HFFc6 (cell line): ENCODE measurements around the gene HLX. TPM values are rescaled to one million over a fixed set of nuclear protein-coding genes. Genes with fewer than 3 reads are reported as not detected.
A peak's percentile ranks its signal among the peaks of the same experiment; 100 is the strongest.

Experiments used
- DNase-seq: peaks from one replicate; pipeline ENCODE4 v3.0.0-alpha.2; 2018
- H3K27ac Mint-ChIP-seq: 2 replicates; pipeline ENCODE4 v1.8.0; 2020; ENCODE audit warnings: mild to moderate bottlenecking, mixed read lengths
- H3K27me3 Mint-ChIP-seq: 2 replicates; pipeline ENCODE4 v1.8.0; 2021; ENCODE audit warnings: mild to moderate bottlenecking, moderate library complexity, mixed read lengths; ENCODE audit not compliant: insufficient read depth
- H3K36me3 Mint-ChIP-seq: 2 replicates; pipeline ENCODE4 v1.8.0; 2021; ENCODE audit warnings: low read depth, mixed read lengths
- H3K4me1 Mint-ChIP-seq: 2 replicates; pipeline ENCODE4 v1.8.0; 2020; ENCODE audit warnings: low read depth, mixed read lengths
- H3K4me3 Mint-ChIP-seq: 2 replicates; pipeline ENCODE4 v1.8.0; 2020; ENCODE audit warnings: mild to moderate bottlenecking, moderate library complexity, mixed read lengths
- H3K9me3 Mint-ChIP-seq: 2 replicates; pipeline ENCODE4 v1.8.0; 2020; ENCODE audit warnings: mild to moderate bottlenecking, mixed read lengths
- total RNA-seq, 6 experiments: library from RNA; stranded (reverse); fragmentation: NEBNext Ultra II Directional; extraction: Animal tissue kit (Norgen Biotek cat#: 25700); gene quantifications; 2 replicates in 1 of 6; 3 replicates in 5 of 6; pipeline ENCODE4 v1.2.3, GENCODE V29; 2021
- TF ChIP-seq, protein P1 (sequence below): fragments of 200-600 bp; sonication (generic); IDR thresholded peaks from 2 replicates; pipeline ENCODE4 v1.5.0; 2021; ENCODE audit warnings: antibody characterized with exemption, mild to moderate bottlenecking

HLX gene
- total RNA-seq, 6 experiments from 2014 or later = 9.9 to 14.3 (median 11.3) TPM

DNA sequence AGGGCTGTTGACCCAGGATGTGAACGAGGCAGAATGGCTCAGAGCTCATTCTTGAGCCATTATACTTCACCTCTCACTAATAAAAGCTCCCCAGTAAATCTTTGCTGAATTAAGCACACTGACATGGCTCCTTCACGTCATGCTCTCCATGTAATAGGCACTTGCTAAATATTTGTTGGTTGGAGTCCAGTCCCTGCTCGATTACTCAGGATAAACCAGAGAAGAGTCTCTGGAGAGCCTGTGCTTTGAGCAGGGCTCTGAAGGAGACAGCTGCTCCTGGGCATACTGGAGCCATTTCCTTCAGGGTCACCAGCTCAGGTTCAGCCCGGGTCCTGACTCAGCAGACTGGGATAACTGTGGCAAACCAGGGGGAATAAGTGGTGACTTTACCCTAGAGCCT lies 46.9 kb downstream of the HLX start:
- Mint-ChIP-seq H3K9me3 (no peaks in the 10 kb centered on the region), H3K27me3 (no peaks in the 10 kb centered on the region), H3K27ac (peak overlapping the region; percentile 78)

DNA sequence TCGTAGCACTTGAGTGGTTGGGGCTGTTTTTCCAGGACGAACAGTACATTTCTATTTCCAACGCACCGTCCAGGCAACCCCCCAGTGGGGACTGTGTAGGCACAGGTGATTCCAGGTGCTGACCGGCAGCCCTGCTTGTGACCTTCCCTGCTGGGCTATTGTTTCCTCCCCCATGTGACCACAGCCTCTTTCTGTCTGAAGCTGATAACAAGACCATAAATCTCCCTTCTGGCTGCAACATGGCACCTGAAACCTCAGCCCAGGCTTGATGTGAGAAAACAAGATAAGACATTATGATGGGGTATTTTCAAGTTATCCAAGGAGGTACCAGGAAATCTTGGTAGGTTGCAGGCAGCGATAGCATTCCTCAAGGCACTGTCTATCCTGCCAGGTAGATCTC lies 48.2 kb downstream of the HLX start:
- Mint-ChIP-seq H3K4me1 (peaks cover 41% of the 10 kb centered on the region), H3K4me3 (no peak overlapping the region), H3K27me3 (no peaks in the 10 kb centered on the region), H3K9me3 (no peaks in the 10 kb centered on the region), H3K36me3 (no peaks in the 10 kb centered on the region), H3K27ac (no peak overlapping the region)
- TF ChIP-seq, protein P1, sequence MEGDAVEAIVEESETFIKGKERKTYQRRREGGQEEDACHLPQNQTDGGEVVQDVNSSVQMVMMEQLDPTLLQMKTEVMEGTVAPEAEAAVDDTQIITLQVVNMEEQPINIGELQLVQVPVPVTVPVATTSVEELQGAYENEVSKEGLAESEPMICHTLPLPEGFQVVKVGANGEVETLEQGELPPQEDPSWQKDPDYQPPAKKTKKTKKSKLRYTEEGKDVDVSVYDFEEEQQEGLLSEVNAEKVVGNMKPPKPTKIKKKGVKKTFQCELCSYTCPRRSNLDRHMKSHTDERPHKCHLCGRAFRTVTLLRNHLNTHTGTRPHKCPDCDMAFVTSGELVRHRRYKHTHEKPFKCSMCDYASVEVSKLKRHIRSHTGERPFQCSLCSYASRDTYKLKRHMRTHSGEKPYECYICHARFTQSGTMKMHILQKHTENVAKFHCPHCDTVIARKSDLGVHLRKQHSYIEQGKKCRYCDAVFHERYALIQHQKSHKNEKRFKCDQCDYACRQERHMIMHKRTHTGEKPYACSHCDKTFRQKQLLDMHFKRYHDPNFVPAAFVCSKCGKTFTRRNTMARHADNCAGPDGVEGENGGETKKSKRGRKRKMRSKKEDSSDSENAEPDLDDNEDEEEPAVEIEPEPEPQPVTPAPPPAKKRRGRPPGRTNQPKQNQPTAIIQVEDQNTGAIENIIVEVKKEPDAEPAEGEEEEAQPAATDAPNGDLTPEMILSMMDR = no peak
- no peak for DNase-seq

More for the DNA sequence above, 46.9 kb downstream of the HLX start:
- H3K4me1 Mint-ChIP-seq = peaks cover 41% of the 10 kb centered on the region
- TF ChIP-seq, protein P1 = no peak
- H3K36me3 Mint-ChIP-seq = no peaks in the 10 kb centered on the region
- DNase-seq = peak; percentile 82
- peak overlapping the region; percentile 8; the same call in 1 of the 2 replicates for H3K4me3 Mint-ChIP-seq

DNA sequence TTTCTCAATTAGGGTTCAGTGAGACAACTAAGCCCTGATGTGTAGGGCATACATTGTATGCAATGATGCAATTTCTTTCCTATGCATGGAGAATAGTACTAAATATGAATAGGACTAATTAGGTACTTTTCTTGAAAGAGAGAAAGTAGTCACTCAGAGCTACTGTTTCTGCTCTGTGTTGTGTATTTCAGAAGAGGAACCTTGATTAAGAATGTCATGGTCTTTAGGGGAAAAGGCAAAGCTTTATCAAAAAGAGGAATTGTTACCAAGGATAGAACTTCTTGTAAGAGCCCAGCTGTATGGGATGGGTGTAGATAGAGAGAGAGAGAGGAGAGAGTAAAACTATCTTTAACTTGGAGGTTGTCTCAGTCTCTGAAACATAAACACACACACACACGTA lies 49.1 kb downstream of the HLX start:
- H3K27me3 Mint-ChIP-seq = no peaks in the 10 kb centered on the region
- TF ChIP-seq, protein P1 = no peak
- no peak for DNase-seq
- no peak overlapping the region for H3K27ac Mint-ChIP-seq
- no peaks in the 10 kb centered on the region for H3K9me3 Mint-ChIP-seq
- H3K4me3 Mint-ChIP-seq = no peak overlapping the region
- H3K4me1 Mint-ChIP-seq = peaks cover 41% of the 10 kb centered on the region
- no peaks in the 10 kb centered on the region for H3K36me3 Mint-ChIP-seq

DNA sequence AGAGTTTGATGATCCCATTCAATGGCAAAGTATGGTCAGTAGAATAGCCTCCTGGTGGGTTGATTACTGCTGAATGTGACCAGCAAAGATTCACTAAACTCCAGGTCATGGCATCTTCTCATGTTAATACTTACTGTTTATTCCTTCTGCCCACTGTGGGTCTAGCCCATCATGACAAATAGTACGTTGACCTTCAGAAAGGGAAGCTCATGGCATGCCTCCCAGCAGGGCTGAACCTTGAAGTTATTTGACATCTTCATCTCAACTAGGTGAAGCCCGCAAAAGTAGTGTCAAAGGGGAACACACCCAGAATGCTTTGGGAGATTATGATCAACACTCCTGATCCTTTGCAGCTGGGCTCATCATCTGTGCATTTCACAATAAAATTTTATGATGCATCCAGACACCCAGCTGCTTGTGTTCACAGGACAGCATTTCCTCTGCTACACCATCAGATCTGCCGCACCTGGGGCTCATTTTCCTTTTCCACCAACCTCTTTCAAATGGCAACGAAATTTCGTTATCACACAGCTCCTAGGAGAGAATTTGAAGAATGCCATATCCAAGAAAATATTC lies 49.6 kb downstream of the HLX start:
- TF ChIP-seq, protein P1 = no peak
- H3K36me3 Mint-ChIP-seq = no peaks in the 10 kb centered on the region
- H3K4me3 Mint-ChIP-seq = no peak overlapping the region
- H3K9me3 Mint-ChIP-seq = no peaks in the 10 kb centered on the region
- no peak for DNase-seq
- no peak overlapping the region for H3K27ac Mint-ChIP-seq
- peaks cover 41% of the 10 kb centered on the region for H3K4me1 Mint-ChIP-seq
- H3K27me3 Mint-ChIP-seq = no peaks in the 10 kb centered on the region

DNA sequence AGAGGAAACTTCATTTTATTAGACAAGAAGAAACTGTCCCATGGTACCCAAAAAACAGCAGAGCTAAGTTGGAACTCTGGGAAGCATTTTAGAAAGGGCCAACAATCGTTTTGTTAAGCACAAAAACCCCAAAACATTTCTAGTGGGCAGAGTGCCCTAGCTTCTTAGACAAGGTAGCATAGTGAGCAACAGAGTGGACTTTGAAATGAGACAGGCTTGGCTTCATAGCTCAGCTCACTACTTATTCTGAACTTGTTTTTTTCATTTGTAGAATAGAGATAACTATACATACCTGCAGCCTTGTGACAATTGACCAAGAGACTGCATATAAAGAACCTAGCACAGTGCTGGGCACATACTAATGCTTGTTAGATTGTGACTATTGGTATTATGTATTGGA lies 50.1 kb downstream of the HLX start:
- Mint-ChIP-seq H3K36me3 (no peaks in the 10 kb centered on the region), H3K4me3 (no peak overlapping the region), H3K9me3 (no peaks in the 10 kb centered on the region), H3K27me3 (no peaks in the 10 kb centered on the region), H3K27ac (no peak overlapping the region), H3K4me1 (peaks cover 38% of the 10 kb centered on the region)
- TF ChIP-seq, protein P1 = no peak
- no peak for DNase-seq

Other genes starting within 250 kb of the HLX start
- gene C1orf115, start 189.1 kb upstream of the HLX start, total RNA-seq = under 1 TPM; 0.08 to 0.50 (median 0.19) TPM
- gene MTARC2, start 131.1 kb upstream of the HLX start, total RNA-seq = 1 to 10 TPM; 3.2 to 5.2 (median 3.8) TPM
- 1 to 10 TPM; 1.1 to 1.9 (median 1.7) TPM for gene MTARC1, start 92.5 kb upstream of the HLX start, total RNA-seq